Measurements from ENCODE around the gene LRRIQ1. TPM values are rescaled to one million over a fixed set of nuclear protein-coding genes. Genes with fewer than 3 reads are reported as not detected.

LRRIQ1 gene
- total RNA-seq, 1 experiment from 2014 or later, result 5.2 TPM

GRCh38 chr12:85244561-85244960 lies 208.4 kb downstream of the LRRIQ1 start:
- Histone ChIP-seq H3K79me2 (ENCODE audit: low read depth) (no peaks in the 10 kb centered on the region), H3K27me3 (ENCODE audit: insufficient read depth, low read depth) (no peaks in the 10 kb centered on the region), H3K9me3 (ENCODE audit: insufficient read depth, low read depth) (no peaks in the 10 kb centered on the region), H3K4me1 (replicated peaks; ENCODE audit: insufficient read depth) (no peaks in the 10 kb centered on the region), H3K4me2 (no peak overlapping the region), H3K4me3 (no peak overlapping the region), H3F3A (ENCODE audit: insufficient read depth, low read depth) (no peaks in the 10 kb centered on the region), H3K9me2 (ENCODE audit: insufficient read depth) (no peaks in the 10 kb centered on the region; the same call in 1 of the 2 replicates), H3K27ac (no peak overlapping the region), H3K36me3 (ENCODE audit: low read depth) (no peaks in the 10 kb centered on the region), H2AFZ (no peak overlapping the region), H4K20me1 (ENCODE audit: insufficient read depth) (no peaks in the 10 kb centered on the region)
- no TSS peak for BruUV-seq (replicated peaks)
- ChIA-PET CTCF (no interaction called here), POLR2A (ENCODE audit: unreplicated experiment) (no interaction called here)
- intact Hi-C loops (cut with micrococcal nuclease; ENCODE audit: unreplicated experiment), result no loop called here
- no peak for DNase-seq
- no peak for TF ChIP-seq EZH2 (IDR thresholded peaks at IDR 0.05; ENCODE audit: low read depth)
- TF ChIP-seq CTCF (conservative IDR thresholded peaks at IDR 0.05), result no peak

GRCh38 chr12:85253853-85254252 lies 217.7 kb downstream of the LRRIQ1 start:
- no peak for DNase-seq
- CTCF ChIA-PET, result no interaction called here
- H3K9me3 ChIP-seq (ENCODE audit: insufficient read depth, low read depth), result no peaks in the 10 kb centered on the region
- H4K20me1 ChIP-seq (ENCODE audit: insufficient read depth), result no peaks in the 10 kb centered on the region
- TF ChIP-seq CTCF (conservative IDR thresholded peaks at IDR 0.05), result no peak
- TF ChIP-seq EZH2 (IDR thresholded peaks at IDR 0.05; ENCODE audit: low read depth), result no peak
- H3K4me2 ChIP-seq, result no peak overlapping the region
- BruUV-seq (replicated peaks), result no TSS peak
- POLR2A ChIA-PET (ENCODE audit: unreplicated experiment), result no interaction called here
- peaks cover 11% of the 10 kb centered on the region for H3K9me2 ChIP-seq (ENCODE audit: insufficient read depth)
- no peaks in the 10 kb centered on the region for H3K27me3 ChIP-seq (ENCODE audit: insufficient read depth, low read depth)
- H2AFZ ChIP-seq, result no peak overlapping the region
- H3K27ac ChIP-seq, result no peak overlapping the region
- H3F3A ChIP-seq (ENCODE audit: insufficient read depth, low read depth), result no peaks in the 10 kb centered on the region
- H3K36me3 ChIP-seq (ENCODE audit: low read depth), result no peaks in the 10 kb centered on the region
- H3K79me2 ChIP-seq (ENCODE audit: low read depth), result no peaks in the 10 kb centered on the region
- H3K4me3 ChIP-seq, result no peak overlapping the region
- no peaks in the 10 kb centered on the region for H3K4me1 ChIP-seq (replicated peaks; ENCODE audit: insufficient read depth)
- intact Hi-C loops (cut with micrococcal nuclease; ENCODE audit: unreplicated experiment), result no loop called here

- no TSS peak for BruUV-seq (replicated peaks)
- CTCF ChIA-PET, result no interaction called here
- no peaks in the 10 kb centered on the region for H3K4me1 ChIP-seq (replicated peaks; ENCODE audit: insufficient read depth)
- intact Hi-C loops (cut with micrococcal nuclease; ENCODE audit: unreplicated experiment), result no loop called here
- H3F3A ChIP-seq (ENCODE audit: insufficient read depth, low read depth), result no peaks in the 10 kb centered on the region
- H3K27ac ChIP-seq, result no peak overlapping the region
- H3K9me3 ChIP-seq (ENCODE audit: insufficient read depth, low read depth), result no peaks in the 10 kb centered on the region
- no peak for DNase-seq
- H4K20me1 ChIP-seq (ENCODE audit: insufficient read depth), result no peaks in the 10 kb centered on the region
- H3K79me2 ChIP-seq (ENCODE audit: low read depth), result no peaks in the 10 kb centered on the region
- no peaks in the 10 kb centered on the region for H3K27me3 ChIP-seq (ENCODE audit: insufficient read depth, low read depth)
- H3K4me3 ChIP-seq, result no peak overlapping the region
- H3K4me2 ChIP-seq, result no peak overlapping the region
- H2AFZ ChIP-seq, result no peak overlapping the region
- H3K9me2 ChIP-seq (ENCODE audit: insufficient read depth), result peaks cover 6% of the 10 kb centered on the region
- H3K36me3 ChIP-seq (ENCODE audit: low read depth), result no peaks in the 10 kb centered on the region
- TF ChIP-seq CTCF (conservative IDR thresholded peaks at IDR 0.05) (no peak), EZH2 (IDR thresholded peaks at IDR 0.05; ENCODE audit: low read depth) (no peak)
- POLR2A ChIA-PET (ENCODE audit: unreplicated experiment), result no interaction called here
Observed at GRCh38 chr12:85257671-85258070, 221.5 kb downstream of the LRRIQ1 start.

Data from PC-9 (cell line).